Measurements from ENCODE around the gene MACROH2A1. TPM values are rescaled to one million over a fixed set of nuclear protein-coding genes. Genes with fewer than 3 reads are reported as not detected.

The MACROH2A1 gene
- total RNA-seq, 1 experiment from 2014 or later: 83.8 TPM

GRCh38 chr5:135289651-135290050 is 109.4 kb downstream of the MACROH2A1 start (continued):
- TF ChIP-seq, protein P1, sequence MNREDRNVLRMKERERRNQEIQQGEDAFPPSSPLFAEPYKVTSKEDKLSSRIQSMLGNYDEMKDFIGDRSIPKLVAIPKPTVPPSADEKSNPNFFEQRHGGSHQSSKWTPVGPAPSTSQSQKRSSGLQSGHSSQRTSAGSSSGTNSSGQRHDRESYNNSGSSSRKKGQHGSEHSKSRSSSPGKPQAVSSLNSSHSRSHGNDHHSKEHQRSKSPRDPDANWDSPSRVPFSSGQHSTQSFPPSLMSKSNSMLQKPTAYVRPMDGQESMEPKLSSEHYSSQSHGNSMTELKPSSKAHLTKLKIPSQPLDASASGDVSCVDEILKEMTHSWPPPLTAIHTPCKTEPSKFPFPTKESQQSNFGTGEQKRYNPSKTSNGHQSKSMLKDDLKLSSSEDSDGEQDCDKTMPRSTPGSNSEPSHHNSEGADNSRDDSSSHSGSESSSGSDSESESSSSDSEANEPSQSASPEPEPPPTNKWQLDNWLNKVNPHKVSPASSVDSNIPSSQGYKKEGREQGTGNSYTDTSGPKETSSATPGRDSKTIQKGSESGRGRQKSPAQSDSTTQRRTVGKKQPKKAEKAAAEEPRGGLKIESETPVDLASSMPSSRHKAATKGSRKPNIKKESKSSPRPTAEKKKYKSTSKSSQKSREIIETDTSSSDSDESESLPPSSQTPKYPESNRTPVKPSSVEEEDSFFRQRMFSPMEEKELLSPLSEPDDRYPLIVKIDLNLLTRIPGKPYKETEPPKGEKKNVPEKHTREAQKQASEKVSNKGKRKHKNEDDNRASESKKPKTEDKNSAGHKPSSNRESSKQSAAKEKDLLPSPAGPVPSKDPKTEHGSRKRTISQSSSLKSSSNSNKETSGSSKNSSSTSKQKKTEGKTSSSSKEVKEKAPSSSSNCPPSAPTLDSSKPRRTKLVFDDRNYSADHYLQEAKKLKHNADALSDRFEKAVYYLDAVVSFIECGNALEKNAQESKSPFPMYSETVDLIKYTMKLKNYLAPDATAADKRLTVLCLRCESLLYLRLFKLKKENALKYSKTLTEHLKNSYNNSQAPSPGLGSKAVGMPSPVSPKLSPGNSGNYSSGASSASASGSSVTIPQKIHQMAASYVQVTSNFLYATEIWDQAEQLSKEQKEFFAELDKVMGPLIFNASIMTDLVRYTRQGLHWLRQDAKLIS (CRISPR knock-in tag; IDR thresholded peaks at IDR 0.05; ENCODE audit: borderline replicate concordance): no peak
- TF ChIP-seq TEAD1 (CRISPR knock-in tag; IDR thresholded peaks at IDR 0.05): no peak
- TF ChIP-seq ATF2 (CRISPR knock-in tag; IDR thresholded peaks at IDR 0.05; ENCODE audit: borderline replicate concordance, low read depth): no peak

GRCh38 chr5:135287551-135287950 is 111.5 kb downstream of the MACROH2A1 start:
- ChIA-PET POLR2A (no interaction called here), CTCF (no interaction called here)
- TF ChIP-seq, protein P2, sequence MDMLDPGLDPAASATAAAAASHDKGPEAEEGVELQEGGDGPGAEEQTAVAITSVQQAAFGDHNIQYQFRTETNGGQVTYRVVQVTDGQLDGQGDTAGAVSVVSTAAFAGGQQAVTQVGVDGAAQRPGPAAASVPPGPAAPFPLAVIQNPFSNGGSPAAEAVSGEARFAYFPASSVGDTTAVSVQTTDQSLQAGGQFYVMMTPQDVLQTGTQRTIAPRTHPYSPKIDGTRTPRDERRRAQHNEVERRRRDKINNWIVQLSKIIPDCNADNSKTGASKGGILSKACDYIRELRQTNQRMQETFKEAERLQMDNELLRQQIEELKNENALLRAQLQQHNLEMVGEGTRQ (CRISPR knock-in tag; IDR thresholded peaks at IDR 0.05): no peak
- TF ChIP-seq ZNF416 (CRISPR knock-in tag; IDR thresholded peaks at IDR 0.05) (no peak), ZNF121 (CRISPR knock-in tag; IDR thresholded peaks at IDR 0.05) (no peak), ESRRA (CRISPR knock-in tag; IDR thresholded peaks at IDR 0.05; ENCODE audit: borderline replicate concordance) (no peak), ZMAT4 (CRISPR knock-in tag; IDR thresholded peaks at IDR 0.05) (no peak), ZNF512 (CRISPR knock-in tag; IDR thresholded peaks at IDR 0.05; ENCODE audit: borderline replicate concordance) (no peak), KAT7 (CRISPR knock-in tag; IDR thresholded peaks at IDR 0.05; ENCODE audit: borderline replicate concordance) (no peak), CREM (CRISPR knock-in tag; IDR thresholded peaks at IDR 0.05) (no peak), GTF2I (CRISPR knock-in tag; conservative IDR thresholded peaks at IDR 0.05) (no peak), TEAD4 (CRISPR knock-in tag; IDR thresholded peaks at IDR 0.05) (no peak), JUN (CRISPR knock-in tag; IDR thresholded peaks at IDR 0.05) (no peak)
- TF ChIP-seq, protein P3, sequence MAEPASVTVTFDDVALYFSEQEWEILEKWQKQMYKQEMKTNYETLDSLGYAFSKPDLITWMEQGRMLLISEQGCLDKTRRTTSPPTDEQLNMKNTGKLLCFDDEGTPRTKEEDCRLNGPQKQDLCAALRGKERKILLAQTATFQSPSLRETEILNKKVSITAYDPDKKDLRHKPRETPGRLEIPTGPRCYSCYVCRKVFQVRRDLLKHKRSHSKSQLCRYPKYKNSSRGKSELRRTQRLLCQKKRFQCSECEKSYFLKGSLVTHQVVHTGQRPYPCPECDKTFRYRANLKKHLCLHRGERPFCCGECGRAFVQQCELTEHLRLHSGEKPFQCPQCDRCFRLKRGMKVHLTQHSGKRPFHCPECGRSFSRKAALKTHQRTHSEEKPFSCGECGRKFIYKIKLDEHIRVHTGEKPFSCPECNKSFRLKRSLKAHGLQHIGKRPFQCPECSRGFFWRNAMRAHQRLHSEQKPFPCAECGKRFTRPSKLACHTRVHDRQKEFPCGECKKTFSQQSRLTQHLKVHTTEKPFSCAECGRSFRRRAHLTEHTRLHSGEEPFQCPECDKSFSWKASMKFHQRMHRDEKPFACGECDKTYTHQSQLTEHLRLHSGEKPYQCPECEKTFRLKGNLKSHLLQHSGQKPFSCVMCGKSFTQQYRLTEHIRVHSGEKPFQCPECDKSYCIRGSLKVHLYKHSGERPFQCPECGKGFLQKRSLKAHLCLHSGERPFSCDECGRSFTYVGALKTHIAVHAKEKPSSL (CRISPR knock-in tag; conservative IDR thresholded peaks at IDR 0.05): no peak
- TF ChIP-seq, protein P4, sequence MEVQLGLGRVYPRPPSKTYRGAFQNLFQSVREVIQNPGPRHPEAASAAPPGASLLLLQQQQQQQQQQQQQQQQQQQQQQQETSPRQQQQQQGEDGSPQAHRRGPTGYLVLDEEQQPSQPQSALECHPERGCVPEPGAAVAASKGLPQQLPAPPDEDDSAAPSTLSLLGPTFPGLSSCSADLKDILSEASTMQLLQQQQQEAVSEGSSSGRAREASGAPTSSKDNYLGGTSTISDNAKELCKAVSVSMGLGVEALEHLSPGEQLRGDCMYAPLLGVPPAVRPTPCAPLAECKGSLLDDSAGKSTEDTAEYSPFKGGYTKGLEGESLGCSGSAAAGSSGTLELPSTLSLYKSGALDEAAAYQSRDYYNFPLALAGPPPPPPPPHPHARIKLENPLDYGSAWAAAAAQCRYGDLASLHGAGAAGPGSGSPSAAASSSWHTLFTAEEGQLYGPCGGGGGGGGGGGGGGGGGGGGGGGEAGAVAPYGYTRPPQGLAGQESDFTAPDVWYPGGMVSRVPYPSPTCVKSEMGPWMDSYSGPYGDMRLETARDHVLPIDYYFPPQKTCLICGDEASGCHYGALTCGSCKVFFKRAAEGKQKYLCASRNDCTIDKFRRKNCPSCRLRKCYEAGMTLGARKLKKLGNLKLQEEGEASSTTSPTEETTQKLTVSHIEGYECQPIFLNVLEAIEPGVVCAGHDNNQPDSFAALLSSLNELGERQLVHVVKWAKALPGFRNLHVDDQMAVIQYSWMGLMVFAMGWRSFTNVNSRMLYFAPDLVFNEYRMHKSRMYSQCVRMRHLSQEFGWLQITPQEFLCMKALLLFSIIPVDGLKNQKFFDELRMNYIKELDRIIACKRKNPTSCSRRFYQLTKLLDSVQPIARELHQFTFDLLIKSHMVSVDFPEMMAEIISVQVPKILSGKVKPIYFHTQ (CRISPR knock-in tag; IDR thresholded peaks at IDR 0.05): no peak
- Mint-ChIP-seq H3K27me3 (ENCODE audit: low read depth) (peaks cover 5% of the 10 kb centered on the region; the same call in 1 of the 2 replicates), H3K9me3 (peaks cover 31% of the 10 kb centered on the region), H3K4me3 (no peak overlapping the region), H3K27ac (no peak overlapping the region), H3K4me1 (no peaks in the 10 kb centered on the region), H3K36me3 (peaks cover 6% of the 10 kb centered on the region)
- no peak for ATAC-seq
- no peak for DNase-seq (ENCODE audit: low spot score)
